Astrocyte (in vitro differentiated cells and primary cell): ENCODE results near the gene KCNH3. TPM values are rescaled to one million over a fixed set of nuclear protein-coding genes. Genes with fewer than 3 reads are reported as not detected.

Experiments
- DNase-seq: peaks from one replicate; pipeline ENCODE4 v3.0.0-alpha.2; 2010; ENCODE audit warnings: low read depth
- FAIRE-seq: peaks from 2 replicates; lab custom pipeline; 2011; peaks lifted over from hg19 to GRCh38; lab: Jason Lieb, UNC
- H2AFZ ChIP-seq: 2 replicates; pipeline ENCODE4 v1.6.0; 2012; ENCODE audit warnings: low read depth, low read length, inconsistent platforms
- H3K27ac ChIP-seq: 2 replicates; pipeline ENCODE4 v1.5.1; 2011; ENCODE audit warnings: low read depth, low read length, inconsistent platforms
- H3K27me3 ChIP-seq: 2 replicates; pipeline ENCODE4 v1.6.0; 2011; ENCODE audit warnings: low read length, inconsistent platforms; ENCODE audit not compliant: insufficient read depth
- H3K36me3 ChIP-seq: 2 replicates; pipeline ENCODE4 v1.5.1; 2011; ENCODE audit warnings: low read length, inconsistent platforms; ENCODE audit not compliant: insufficient read depth
- H3K4me1 ChIP-seq: 2 replicates; pipeline ENCODE4 v1.5.1; 2011; ENCODE audit warnings: low read length, inconsistent platforms; ENCODE audit not compliant: insufficient read depth
- H3K4me2 ChIP-seq: 2 replicates; pipeline ENCODE4 v1.6.0; 2012; ENCODE audit warnings: low read length, inconsistent platforms
- H3K4me3 ChIP-seq: 2 replicates; pipeline ENCODE4 v1.5.1; 2011; ENCODE audit warnings: low read depth, mild to moderate bottlenecking, low read length, inconsistent platforms; ENCODE audit not compliant: insufficient read depth
- H3K79me2 ChIP-seq: 2 replicates; pipeline ENCODE4 v1.6.0; 2012; ENCODE audit warnings: mild to moderate bottlenecking, low read length, inconsistent platforms; ENCODE audit not compliant: insufficient read depth
- H3K9ac ChIP-seq: 2 replicates; pipeline ENCODE4 v1.6.0; 2012; ENCODE audit warnings: mild to moderate bottlenecking, low read length, inconsistent platforms
- H3K9me3 ChIP-seq: 2 replicates; pipeline ENCODE4 v1.5.1; 2012; ENCODE audit warnings: low read depth, mild to moderate bottlenecking, low read length, inconsistent platforms; ENCODE audit not compliant: insufficient read depth
- H4K20me1 ChIP-seq: 2 replicates; pipeline ENCODE4 v1.6.0; 2012; ENCODE audit warnings: low read length, inconsistent platforms; ENCODE audit not compliant: insufficient read depth
- H3K27ac Mint-ChIP-seq: one replicate; pipeline ENCODE4 v1.8.0; 2021; ENCODE audit warnings: mild to moderate bottlenecking, mixed read lengths; ENCODE audit not compliant: unreplicated experiment
- H3K27me3 Mint-ChIP-seq: one replicate; pipeline ENCODE4 v1.8.0; 2021; ENCODE audit warnings: low read depth, mixed read lengths; ENCODE audit not compliant: unreplicated experiment
- H3K36me3 Mint-ChIP-seq: one replicate; pipeline ENCODE4 v1.8.0; 2021; ENCODE audit warnings: low read depth, mixed read lengths; ENCODE audit not compliant: unreplicated experiment
- H3K4me1 Mint-ChIP-seq: one replicate; pipeline ENCODE4 v1.8.0; 2021; ENCODE audit warnings: low read depth, mixed read lengths; ENCODE audit not compliant: unreplicated experiment
- H3K4me3 Mint-ChIP-seq: one replicate; pipeline ENCODE4 v1.8.0; 2021; ENCODE audit warnings: mild to moderate bottlenecking, moderate library complexity, mixed read lengths; ENCODE audit not compliant: unreplicated experiment
- H3K9me3 Mint-ChIP-seq: one replicate; pipeline ENCODE4 v1.8.0; 2021; ENCODE audit warnings: mild to moderate bottlenecking, mixed read lengths; ENCODE audit not compliant: unreplicated experiment
- CTCF ChIP-seq: IDR thresholded peaks from 2 replicates; pipeline ENCODE4 v1.5.1; 2011; ENCODE audit warnings: low read depth, mild to moderate bottlenecking, inconsistent platforms, low read length, moderate library complexity; ENCODE audit not compliant: insufficient read depth
- EZH2 ChIP-seq: IDR thresholded peaks from 2 replicates; pipeline ENCODE4 v1.6.1; 2012; ENCODE audit warnings: mild to moderate bottlenecking, low read length, inconsistent platforms; ENCODE audit not compliant: insufficient read depth
- total RNA-seq: library from RNA; stranded (reverse); gene quantifications from 2 replicates; pipeline ENCODE4 v1.2.1, GENCODE V29; 2021

Gene KCNH3
- total RNA-seq, 1 donor from 2014 or later = not detected

- peaks cover 3% of the 10 kb centered on the region for H4K20me1 ChIP-seq
- Mint-ChIP-seq H3K4me3 (no peak overlapping the region), H3K27me3 (no peaks in the 10 kb centered on the region), H3K27ac (no peak overlapping the region), H3K4me1 (peaks cover 9% of the 10 kb centered on the region), H3K9me3 (no peaks in the 10 kb centered on the region), H3K36me3 (peaks cover 15% of the 10 kb centered on the region)
- no peak overlapping the region for H3K9ac ChIP-seq
- peaks cover 7% of the 10 kb centered on the region for H3K4me1 ChIP-seq
- DNase-seq = no peak
- peaks cover 23% of the 10 kb centered on the region for H3K36me3 ChIP-seq
- peaks cover 22% of the 10 kb centered on the region for H3K79me2 ChIP-seq
- H3K4me3 ChIP-seq = no peak overlapping the region
- no peak overlapping the region for H2AFZ ChIP-seq
- TF ChIP-seq CTCF = no peak
- no peak for TF ChIP-seq EZH2
- H3K9me3 ChIP-seq = no peaks in the 10 kb centered on the region
- FAIRE-seq = no peak
- H3K27me3 ChIP-seq = no peaks in the 10 kb centered on the region
- H3K4me2 ChIP-seq = no peak overlapping the region
- no peak overlapping the region for H3K27ac ChIP-seq
These were observed 23.4 kb downstream of the KCNH3 start for GRCh38 chr12:49562233-49562632.

GRCh38 chr12:49562831-49563230, 24.0 kb downstream of the KCNH3 start:
- no peak overlapping the region for H2AFZ ChIP-seq
- H3K4me3 ChIP-seq = no peak overlapping the region
- Mint-ChIP-seq H3K9me3 (no peaks in the 10 kb centered on the region), H3K4me3 (no peak overlapping the region), H3K27me3 (no peaks in the 10 kb centered on the region), H3K4me1 (peaks cover 9% of the 10 kb centered on the region), H3K27ac (no peak overlapping the region), H3K36me3 (peaks cover 15% of the 10 kb centered on the region)
- H3K9ac ChIP-seq = no peak overlapping the region
- peaks cover 28% of the 10 kb centered on the region for H3K79me2 ChIP-seq
- H3K4me1 ChIP-seq = peaks cover 7% of the 10 kb centered on the region
- peaks cover 23% of the 10 kb centered on the region for H3K36me3 ChIP-seq
- DNase-seq = no peak
- no peak overlapping the region for H3K4me2 ChIP-seq
- no peak for FAIRE-seq
- H4K20me1 ChIP-seq = peaks cover 3% of the 10 kb centered on the region
- H3K27ac ChIP-seq = no peak overlapping the region
- no peaks in the 10 kb centered on the region for H3K9me3 ChIP-seq
- no peaks in the 10 kb centered on the region for H3K27me3 ChIP-seq
- TF ChIP-seq CTCF (no peak), EZH2 (no peak)

GRCh38 chr12:49563951-49564685, 25.3 kb downstream of the KCNH3 start:
- peaks cover 9% of the 10 kb centered on the region for H3K4me1 Mint-ChIP-seq
- H3K27ac Mint-ChIP-seq = no peak overlapping the region
- peaks cover 15% of the 10 kb centered on the region for H3K36me3 Mint-ChIP-seq
- TF ChIP-seq CTCF = no peak
- H3K27ac ChIP-seq = no peak overlapping the region
- H3K9me3 ChIP-seq = no peaks in the 10 kb centered on the region
- no peaks in the 10 kb centered on the region for H3K27me3 Mint-ChIP-seq
- no peak overlapping the region for H3K4me2 ChIP-seq
- H3K4me3 ChIP-seq = no peak overlapping the region
- no peak overlapping the region for H2AFZ ChIP-seq
- DNase-seq (no peak), FAIRE-seq (no peak)
- peaks cover 39% of the 10 kb centered on the region for H3K79me2 ChIP-seq
- H3K4me3 Mint-ChIP-seq = no peak overlapping the region
- peaks cover 20% of the 10 kb centered on the region for H3K36me3 ChIP-seq
- H3K9me3 Mint-ChIP-seq = no peaks in the 10 kb centered on the region
- no peak overlapping the region for H3K9ac ChIP-seq
- no peaks in the 10 kb centered on the region for H3K27me3 ChIP-seq
- peaks cover 3% of the 10 kb centered on the region for H4K20me1 ChIP-seq
- peaks cover 7% of the 10 kb centered on the region for H3K4me1 ChIP-seq
